ENCODE data around the gene RORC.

The RORC gene

DNA sequence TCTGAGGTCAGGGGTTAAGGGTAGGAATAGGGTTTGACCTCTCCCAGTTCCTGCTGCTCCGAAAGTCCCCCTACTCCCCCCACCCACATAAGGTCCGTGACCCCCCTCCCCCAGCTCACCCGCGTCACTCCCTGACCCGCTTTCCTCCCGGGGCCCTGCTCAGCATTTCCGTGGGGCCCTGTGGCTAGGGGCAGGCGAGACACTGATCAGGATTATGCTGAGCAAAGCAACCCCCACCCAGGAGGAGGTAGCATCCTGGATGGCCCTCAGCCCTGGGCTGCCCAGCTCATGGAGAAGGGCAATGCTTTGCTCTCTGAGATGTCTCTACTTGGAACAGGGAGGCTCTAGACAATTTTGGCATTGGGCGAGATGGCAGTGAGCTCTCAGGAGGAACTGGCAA is 3.7 kb downstream of the RORC start:
- no peak overlapping the region for H2AFZ ChIP-seq (ENCODE audit: low read depth, low read length)
- no peaks in the 10 kb centered on the region for H3K9me3 ChIP-seq (ENCODE audit: control insufficient read depth, low read length)
- H2BK12ac ChIP-seq (ENCODE audit: low read length in 2 of 2), result no peak overlapping the region
- no peaks in the 10 kb centered on the region for H3K79me1 ChIP-seq (replicated peaks; ENCODE audit: low read length, poor library complexity, severe bottlenecking)
- 49% methylated on average over 9 of the region's 9 CpGs for WGBS
- H4K8ac ChIP-seq (ENCODE audit: low read length), result no peak overlapping the region
- no peak for DNase-seq
- H2BK120ac ChIP-seq (ENCODE audit: low read depth, low read length), result no peak overlapping the region
- H3K14ac ChIP-seq (ENCODE audit: low read length in 2 of 2), result no peak overlapping the region
- no peak overlapping the region for H2BK15ac ChIP-seq (ENCODE audit: low read depth, poor library complexity, severe bottlenecking)
- H4K91ac ChIP-seq (ENCODE audit: low read length), result no peak overlapping the region
- H3K27ac ChIP-seq (ENCODE audit: low read length, poor library complexity, severe bottlenecking), result no peak overlapping the region
- no peak overlapping the region for H3K4ac ChIP-seq (ENCODE audit: low read depth in 1 of 2, low read length in 2 of 2)
- H3K4me2 ChIP-seq (ENCODE audit: low read length, poor library complexity, severe bottlenecking), result no peak overlapping the region
- no peak overlapping the region for H3K23ac ChIP-seq (ENCODE audit: low read length in 2 of 2)
- no peak overlapping the region for H3K4me3 ChIP-seq (ENCODE audit: insufficient read depth in 1 of 2, low read depth in 1 of 2, low read length in 2 of 2)
- H2AK5ac ChIP-seq (ENCODE audit: low read length, severe bottlenecking), result no peak overlapping the region
- no peak overlapping the region for H3K18ac ChIP-seq (ENCODE audit: low read depth in 1 of 2, low read length in 2 of 2)
- peaks cover 11% of the 10 kb centered on the region for H3K4me1 ChIP-seq (ENCODE audit: control insufficient read depth, insufficient read depth, low read depth, low read length)
- no peak overlapping the region for H3K9ac ChIP-seq (ENCODE audit: low read length)
- no peak overlapping the region for H2BK5ac ChIP-seq (ENCODE audit: low read depth, low read length, poor library complexity, severe bottlenecking)
- H3K36me3 ChIP-seq (ENCODE audit: control insufficient read depth in 1 of 2, insufficient read depth in 2 of 2, low read depth in 1 of 2, low read length in 2 of 2), result no peaks in the 10 kb centered on the region
- H3K27me3 ChIP-seq (ENCODE audit: control insufficient read depth in 1 of 2, insufficient read depth in 1 of 2, low read length in 2 of 2), result peaks cover 59 to 74% of the 10 kb centered on the region in 2 experiments

- no peak for DNase-seq
- no peak overlapping the region for H3K27ac ChIP-seq (ENCODE audit: low read length, poor library complexity, severe bottlenecking)
- peaks cover 68 to 69% of the 10 kb centered on the region in 2 experiments for H3K27me3 ChIP-seq (ENCODE audit: control insufficient read depth in 1 of 2, insufficient read depth in 1 of 2, low read length in 2 of 2)
- H2BK12ac ChIP-seq (ENCODE audit: low read length in 2 of 2), result no peak overlapping the region
- H2BK120ac ChIP-seq (ENCODE audit: low read depth, low read length), result no peak overlapping the region
- H3K9ac ChIP-seq (ENCODE audit: low read length), result no peak overlapping the region
- no peak overlapping the region for H2BK5ac ChIP-seq (ENCODE audit: low read depth, low read length, poor library complexity, severe bottlenecking)
- 45% methylated on average over 13 of the region's 21 CpGs for WGBS
- no peak overlapping the region for H3K4ac ChIP-seq (ENCODE audit: low read depth in 1 of 2, low read length in 2 of 2)
- H3K4me3 ChIP-seq (ENCODE audit: insufficient read depth in 1 of 2, low read depth in 1 of 2, low read length in 2 of 2), result peak overlapping the region in 1 of 2 experiments; percentile 12
- H3K23ac ChIP-seq (ENCODE audit: low read length in 2 of 2), result no peak overlapping the region
- H2AK5ac ChIP-seq (ENCODE audit: low read length, severe bottlenecking), result no peak overlapping the region
- H3K4me2 ChIP-seq (ENCODE audit: low read length, poor library complexity, severe bottlenecking), result no peak overlapping the region
- no peak overlapping the region for H4K8ac ChIP-seq (ENCODE audit: low read length)
- no peaks in the 10 kb centered on the region for H3K9me3 ChIP-seq (ENCODE audit: control insufficient read depth, low read length)
- no peak overlapping the region for H2BK15ac ChIP-seq (ENCODE audit: low read depth, poor library complexity, severe bottlenecking)
- peak overlapping the region in 1 of 2 experiments; percentile 7 for H3K14ac ChIP-seq (ENCODE audit: low read length in 2 of 2)
- no peaks in the 10 kb centered on the region for H3K79me1 ChIP-seq (replicated peaks; ENCODE audit: low read length, poor library complexity, severe bottlenecking)
- H3K36me3 ChIP-seq (ENCODE audit: control insufficient read depth in 1 of 2, insufficient read depth in 2 of 2, low read depth in 1 of 2, low read length in 2 of 2), result no peaks in the 10 kb centered on the region
- H2AFZ ChIP-seq (ENCODE audit: low read depth, low read length), result no peak overlapping the region
- no peak overlapping the region for H3K18ac ChIP-seq (ENCODE audit: low read depth in 1 of 2, low read length in 2 of 2)
- no peak overlapping the region for H4K91ac ChIP-seq (ENCODE audit: low read length)
- peaks cover 9% of the 10 kb centered on the region for H3K4me1 ChIP-seq (ENCODE audit: control insufficient read depth, insufficient read depth, low read depth, low read length)
Measured at GRCh38 chr1:151825751-151826660, 5.6 kb downstream of the RORC start.

DNA sequence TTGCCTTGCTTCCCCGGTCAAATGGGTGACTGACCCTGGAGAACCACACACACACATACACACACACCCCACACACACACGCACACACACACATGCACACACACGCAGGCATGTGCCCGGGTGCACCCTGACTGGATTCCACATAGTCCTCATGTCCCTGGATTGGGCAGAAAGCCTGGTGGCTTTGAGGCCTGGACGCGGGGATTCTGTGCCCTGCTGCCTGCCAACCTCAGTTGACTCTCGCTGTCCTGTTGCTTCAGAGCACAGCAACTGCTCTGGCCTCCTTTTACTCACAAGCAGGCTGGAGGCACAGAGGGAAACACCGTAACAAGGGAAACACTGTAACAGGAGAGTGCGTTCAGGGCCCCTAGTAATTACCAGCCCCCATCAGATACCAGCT is 6.4 kb downstream of the RORC start:
- H2BK120ac ChIP-seq (ENCODE audit: low read depth, low read length), result no peak overlapping the region
- no peak overlapping the region for H2BK12ac ChIP-seq (ENCODE audit: low read length in 2 of 2)
- H3K9me3 ChIP-seq (ENCODE audit: control insufficient read depth, low read length), result no peaks in the 10 kb centered on the region
- no peaks in the 10 kb centered on the region for H3K36me3 ChIP-seq (ENCODE audit: control insufficient read depth in 1 of 2, insufficient read depth in 2 of 2, low read depth in 1 of 2, low read length in 2 of 2)
- 82% methylated on average over 9 of the region's 9 CpGs for WGBS
- no peak for DNase-seq
- H3K27me3 ChIP-seq (ENCODE audit: control insufficient read depth in 1 of 2, insufficient read depth in 1 of 2, low read length in 2 of 2), result peaks cover 68 to 69% of the 10 kb centered on the region in 2 experiments
- H3K23ac ChIP-seq (ENCODE audit: low read length in 2 of 2), result peak overlapping the region in 1 of 2 experiments; percentile 47
- no peak overlapping the region for H4K91ac ChIP-seq (ENCODE audit: low read length)
- H3K27ac ChIP-seq (ENCODE audit: low read length, poor library complexity, severe bottlenecking), result no peak overlapping the region
- no peak overlapping the region for H3K4me2 ChIP-seq (ENCODE audit: low read length, poor library complexity, severe bottlenecking)
- H3K79me1 ChIP-seq (replicated peaks; ENCODE audit: low read length, poor library complexity, severe bottlenecking), result no peaks in the 10 kb centered on the region
- H3K14ac ChIP-seq (ENCODE audit: low read length in 2 of 2), result peak overlapping the region in 1 of 2 experiments; percentile 21
- H2AFZ ChIP-seq (ENCODE audit: low read depth, low read length), result no peak overlapping the region
- H3K18ac ChIP-seq (ENCODE audit: low read depth in 1 of 2, low read length in 2 of 2), result no peak overlapping the region
- no peak overlapping the region for H2AK5ac ChIP-seq (ENCODE audit: low read length, severe bottlenecking)
- H4K8ac ChIP-seq (ENCODE audit: low read length), result no peak overlapping the region
- H2BK15ac ChIP-seq (ENCODE audit: low read depth, poor library complexity, severe bottlenecking), result no peak overlapping the region
- no peak overlapping the region for H3K9ac ChIP-seq (ENCODE audit: low read length)
- H3K4me1 ChIP-seq (ENCODE audit: control insufficient read depth, insufficient read depth, low read depth, low read length), result peaks cover 9% of the 10 kb centered on the region
- H3K4me3 ChIP-seq (ENCODE audit: insufficient read depth in 1 of 2, low read depth in 1 of 2, low read length in 2 of 2), result no peak overlapping the region
- no peak overlapping the region for H2BK5ac ChIP-seq (ENCODE audit: low read depth, low read length, poor library complexity, severe bottlenecking)
- H3K4ac ChIP-seq (ENCODE audit: low read depth in 1 of 2, low read length in 2 of 2), result no peak overlapping the region

GRCh38 chr1:151823175-151823574 is 8.4 kb downstream of the RORC start:
- no peak overlapping the region for H3K27ac ChIP-seq (ENCODE audit: low read length, poor library complexity, severe bottlenecking)
- H3K14ac ChIP-seq (ENCODE audit: low read length in 2 of 2), result peak overlapping the region in 1 of 2 experiments; percentile 59
- H3K27me3 ChIP-seq (ENCODE audit: control insufficient read depth in 1 of 2, insufficient read depth in 1 of 2, low read length in 2 of 2), result peaks cover 62 to 70% of the 10 kb centered on the region in 2 experiments
- no peak overlapping the region for H3K4me3 ChIP-seq (ENCODE audit: insufficient read depth in 1 of 2, low read depth in 1 of 2, low read length in 2 of 2)
- H3K4ac ChIP-seq (ENCODE audit: low read depth in 1 of 2, low read length in 2 of 2), result no peak overlapping the region
- 68% methylated on average over 8 of the region's 8 CpGs for WGBS
- no peak overlapping the region for H2BK5ac ChIP-seq (ENCODE audit: low read depth, low read length, poor library complexity, severe bottlenecking)
- no peak overlapping the region for H3K23ac ChIP-seq (ENCODE audit: low read length in 2 of 2)
- H3K4me2 ChIP-seq (ENCODE audit: low read length, poor library complexity, severe bottlenecking), result no peak overlapping the region
- H2AK5ac ChIP-seq (ENCODE audit: low read length, severe bottlenecking), result no peak overlapping the region
- no peak overlapping the region for H2BK15ac ChIP-seq (ENCODE audit: low read depth, poor library complexity, severe bottlenecking)
- H3K18ac ChIP-seq (ENCODE audit: low read depth in 1 of 2, low read length in 2 of 2), result no peak overlapping the region
- no peak overlapping the region for H2BK12ac ChIP-seq (ENCODE audit: low read length in 2 of 2)
- no peak overlapping the region for H2AFZ ChIP-seq (ENCODE audit: low read depth, low read length)
- H2BK120ac ChIP-seq (ENCODE audit: low read depth, low read length), result no peak overlapping the region
- no peak overlapping the region for H3K9ac ChIP-seq (ENCODE audit: low read length)
- DNase-seq, result no peak
- H3K36me3 ChIP-seq (ENCODE audit: control insufficient read depth in 1 of 2, insufficient read depth in 2 of 2, low read depth in 1 of 2, low read length in 2 of 2), result no peaks in the 10 kb centered on the region
- H3K9me3 ChIP-seq (ENCODE audit: control insufficient read depth, low read length), result no peaks in the 10 kb centered on the region
- H3K79me1 ChIP-seq (replicated peaks; ENCODE audit: low read length, poor library complexity, severe bottlenecking), result no peaks in the 10 kb centered on the region
- no peak overlapping the region for H4K8ac ChIP-seq (ENCODE audit: low read length)
- H4K91ac ChIP-seq (ENCODE audit: low read length), result no peak overlapping the region
- peaks cover 4% of the 10 kb centered on the region for H3K4me1 ChIP-seq (ENCODE audit: control insufficient read depth, insufficient read depth, low read depth, low read length)
